A673 (cell line): ENCODE data around the gene MYT1. TPM values are rescaled to one million over a fixed set of nuclear protein-coding genes. Genes with fewer than 3 reads are reported as not detected.
A peak's percentile ranks its signal among the peaks of the same experiment; 100 is the strongest.

Experiments used
- Bru-seq: library from RNA; stranded (reverse); fragments of 400-500 nt; gene quantifications from one replicate; lab custom pipeline; 2021; lab: Mats Ljungman, UMichigan
- BruChase-seq, 2 experiments: library from RNA; stranded (reverse); fragments of 400-500 nt; gene quantifications; one replicate each; lab custom pipeline; 2021; lab: Mats Ljungman, UMichigan
- BruUV-seq: library from RNA; stranded (reverse); fragments of 400-500 nt; replicated peaks from 2 replicates; lab custom pipeline; 2021; lab: Mats Ljungman, UMichigan
- CTCF ChIA-PET: fragments of 300-600 bp; sonication (Branson Sonifier 250); formaldehyde crosslinking; loops from one replicate; lab custom pipeline; 2022; ENCODE audit warnings: antibody characterized with exemption; lab: Charles Lee
- POLR2A ChIA-PET: fragments of 300-600 bp; sonication (Branson Sonifier 250); formaldehyde crosslinking; loops from one replicate; lab custom pipeline; 2022; ENCODE audit warnings: antibody characterized with exemption; ENCODE audit not compliant: low non-redundant PET; lab: Charles Lee
- DNase-seq: peaks from one replicate; pipeline ENCODE4 v3.0.0-alpha.2; 2015; ENCODE audit warnings: low spot score
- H3K27ac ChIP-seq: fragments of 200-600 bp; sonication (generic); 2 replicates; pipeline ENCODE4 v1.5.1; 2016; ENCODE audit warnings: mixed run types, low read depth, mild to moderate bottlenecking, mixed read lengths, antibody characterized with exemption, low read length; ENCODE audit not compliant: poor library complexity, severe bottlenecking
- H3K27me3 ChIP-seq: fragments of 200-600 bp; sonication (generic); replicated peaks from 2 replicates; pipeline ENCODE4 v1.6.1; 2017; ENCODE audit warnings: mixed run types, low read depth, mild to moderate bottlenecking, mixed read lengths, antibody characterized with exemption, low read length; ENCODE audit not compliant: insufficient read depth, poor library complexity
- H3K36me3 ChIP-seq: fragments of 200-600 bp; sonication (generic); 2 replicates; pipeline ENCODE4 v1.6.1; 2016; ENCODE audit warnings: mixed run types, mild to moderate bottlenecking, mixed read lengths, antibody characterized with exemption, low read length; ENCODE audit not compliant: insufficient read depth, poor library complexity, severe bottlenecking
- H3K4me1 ChIP-seq: fragments of 200-600 bp; sonication (generic); 2 replicates; pipeline ENCODE4 v1.6.1; 2017; ENCODE audit warnings: mixed run types, mild to moderate bottlenecking, mixed read lengths, antibody characterized with exemption, low read length; ENCODE audit not compliant: insufficient read depth, poor library complexity, severe bottlenecking
- H3K4me3 ChIP-seq: fragments of 200-600 bp; sonication (generic); 2 replicates; pipeline ENCODE4 v1.5.1; 2016; ENCODE audit warnings: low read depth, mixed run types, mild to moderate bottlenecking, mixed read lengths, low read length; ENCODE audit not compliant: poor library complexity, severe bottlenecking
- H3K9me3 ChIP-seq: fragments of 200-600 bp; sonication (generic); 2 replicates; pipeline ENCODE4 v1.6.1; 2016; ENCODE audit warnings: mixed run types, low read depth, mild to moderate bottlenecking, mixed read lengths, antibody characterized with exemption, low read length; ENCODE audit not compliant: poor library complexity, severe bottlenecking
- EZH2 ChIP-seq: fragments of 200-600 bp; sonication (generic); IDR thresholded peaks from 2 replicates; pipeline ENCODE4 v1.6.1; 2017; ENCODE audit warnings: borderline replicate concordance, low read depth, mild to moderate bottlenecking, mixed read lengths, antibody characterized with exemption, low read length; ENCODE audit not compliant: poor library complexity, severe bottlenecking
- intact Hi-C: fragments of 100-400 bp; cut with micrococcal nuclease; formaldehyde crosslinking; loops from one replicate; pipeline ENCODE4 v1.10.0; 2022; ENCODE audit not compliant: unreplicated experiment
- long read RNA-seq: library from polyadenylated mRNA; stranded (forward); transcript quantifications from one replicate; pipeline ENCODE4 v2.0.0, GENCODE V29; 2022
- total RNA-seq: library from RNA; stranded (reverse); gene quantifications from 2 replicates; pipeline ENCODE4 v1.2.3, GENCODE V29; 2021
- TF ChIP-seq, protein P1 (sequence below): fragments of 300-800, 200-600 bp; sonication (generic); conservative IDR thresholded peaks from 2 replicates; pipeline ENCODE4 v1.5.1; 2017; ENCODE audit warnings: low read depth, mild to moderate bottlenecking, antibody characterized with exemption, low read length, moderate library complexity, mixed read lengths

The MYT1 gene
- total RNA-seq = not detected in 2 replicates
- Bru-seq, nascent RNA = percentile 4 among the genes with signal in this experiment
- BruChase-seq, experiment 1, labeled RNA remaining after a 2-hour chase = percentile 4 among the genes with signal in this experiment
- BruChase-seq, experiment 2, labeled RNA remaining after a 6-hour chase = percentile 2 among the genes with signal in this experiment
- long read RNA-seq = 0 reads

DNA sequence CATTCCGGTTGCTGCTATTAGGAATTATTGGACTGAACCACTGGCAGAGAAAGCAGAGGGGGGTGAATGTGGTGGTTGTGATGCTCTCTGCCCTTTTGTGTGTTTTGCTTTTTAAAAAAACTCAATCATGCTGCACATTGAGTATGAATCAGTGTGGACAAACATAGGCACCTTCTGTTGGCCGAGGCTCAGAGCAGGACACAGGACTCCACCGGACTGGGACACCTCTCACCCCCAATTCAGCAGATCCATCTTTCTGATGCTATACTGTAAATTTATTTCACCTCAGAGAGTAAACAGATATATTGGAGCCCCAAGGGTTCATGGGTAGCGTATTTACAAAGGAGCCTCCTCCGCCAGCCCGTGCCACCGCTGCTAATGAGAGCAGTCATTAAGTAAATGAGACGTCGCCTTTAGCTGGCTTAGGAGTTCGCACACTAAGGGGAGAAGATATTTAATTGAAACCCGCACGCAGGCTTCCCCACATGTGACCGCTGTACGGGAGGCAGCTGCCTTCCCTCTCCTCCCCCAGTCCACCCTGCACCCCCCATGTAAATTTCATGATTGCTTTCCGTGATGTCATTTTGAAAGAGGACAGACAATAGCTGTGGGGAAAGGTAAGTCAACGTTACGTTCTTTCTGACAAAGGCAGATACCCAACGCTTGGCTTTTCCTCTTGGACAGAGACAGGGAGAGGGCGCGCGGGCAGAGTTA lies at the start of gene MYT1:
TSS of gene MYT1 (plus strand) at position 330 of the 714 bp plus-strand sequence. CDS start 34,410 bp downstream, outside the sequence.
- no peaks in the 10 kb centered on the region for H3K36me3 ChIP-seq
- ChIA-PET POLR2A (no interaction called here), CTCF (no interaction called here)
- no peak for DNase-seq
- BruUV-seq = no TSS peak
- intact Hi-C loops = no loop called here
- H3K9me3 ChIP-seq = no peaks in the 10 kb centered on the region
- no peak within 1 kb of the TSS for H3K4me3 ChIP-seq
- no peaks in the 10 kb centered on the region for H3K4me1 ChIP-seq
- H3K27me3 ChIP-seq = peaks cover 100% of the 10 kb centered on the region
- no peak within 1 kb of the TSS for H3K27ac ChIP-seq
- no peak for TF ChIP-seq EZH2
- TF ChIP-seq, protein P1, sequence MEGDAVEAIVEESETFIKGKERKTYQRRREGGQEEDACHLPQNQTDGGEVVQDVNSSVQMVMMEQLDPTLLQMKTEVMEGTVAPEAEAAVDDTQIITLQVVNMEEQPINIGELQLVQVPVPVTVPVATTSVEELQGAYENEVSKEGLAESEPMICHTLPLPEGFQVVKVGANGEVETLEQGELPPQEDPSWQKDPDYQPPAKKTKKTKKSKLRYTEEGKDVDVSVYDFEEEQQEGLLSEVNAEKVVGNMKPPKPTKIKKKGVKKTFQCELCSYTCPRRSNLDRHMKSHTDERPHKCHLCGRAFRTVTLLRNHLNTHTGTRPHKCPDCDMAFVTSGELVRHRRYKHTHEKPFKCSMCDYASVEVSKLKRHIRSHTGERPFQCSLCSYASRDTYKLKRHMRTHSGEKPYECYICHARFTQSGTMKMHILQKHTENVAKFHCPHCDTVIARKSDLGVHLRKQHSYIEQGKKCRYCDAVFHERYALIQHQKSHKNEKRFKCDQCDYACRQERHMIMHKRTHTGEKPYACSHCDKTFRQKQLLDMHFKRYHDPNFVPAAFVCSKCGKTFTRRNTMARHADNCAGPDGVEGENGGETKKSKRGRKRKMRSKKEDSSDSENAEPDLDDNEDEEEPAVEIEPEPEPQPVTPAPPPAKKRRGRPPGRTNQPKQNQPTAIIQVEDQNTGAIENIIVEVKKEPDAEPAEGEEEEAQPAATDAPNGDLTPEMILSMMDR = no peak

- intact Hi-C loops = no loop called here
- CTCF ChIA-PET = interaction anchor here (0.7 kb wide), 1 partner anchor 13 kb away, joined by 3 read pairs; no protein-coding TSS in a partner anchor
Measured at GRCh38 chr20:64115171-64115911, 48.9 kb upstream of the MYT1 start.

DNA sequence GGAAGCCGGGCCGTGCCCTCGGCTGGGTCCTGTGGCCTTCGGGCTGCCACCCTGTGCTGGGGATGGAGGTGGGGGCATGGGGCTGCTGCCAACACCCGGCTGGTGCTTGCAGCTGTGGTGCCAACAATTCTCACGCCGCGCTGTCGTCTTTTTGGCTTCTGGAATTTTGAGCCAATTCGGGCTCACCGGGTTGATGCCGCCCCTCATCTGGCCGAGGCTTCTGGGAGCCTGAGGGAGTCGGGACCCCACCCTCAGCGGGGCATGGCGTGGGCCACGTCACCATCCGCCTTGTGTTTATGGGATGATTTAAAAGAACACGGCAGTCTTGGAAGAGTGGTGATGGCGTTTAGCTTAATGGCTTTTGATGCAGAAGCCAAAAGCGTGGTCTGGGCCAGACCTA lies 48.2 kb upstream of the MYT1 start:
- no peak for DNase-seq
- ChIA-PET POLR2A (no interaction called here), CTCF (interaction anchor here (0.7 kb wide), 1 partner anchor 14 kb away, joined by 3 read pairs; no protein-coding TSS in a partner anchor)
- Histone ChIP-seq H3K4me1 (no peaks in the 10 kb centered on the region), H3K27me3 (peaks cover 5% of the 10 kb centered on the region), H3K27ac (no peak overlapping the region), H3K9me3 (no peaks in the 10 kb centered on the region), H3K4me3 (no peak overlapping the region), H3K36me3 (no peaks in the 10 kb centered on the region)
- BruUV-seq = no TSS peak
- intact Hi-C loops = no loop called here
- TF ChIP-seq, protein P1 = no peak
- no peak for TF ChIP-seq EZH2

More at GRCh38 chr20:64115171-64115911, 48.9 kb upstream of the MYT1 start:
- no peaks in the 10 kb centered on the region for H3K27me3 ChIP-seq
- POLR2A ChIA-PET = no interaction called here
- no TSS peak for BruUV-seq
- TF ChIP-seq, protein P1 = no peak
- TF ChIP-seq EZH2 = no peak
- DNase-seq = no peak
- no peaks in the 10 kb centered on the region for H3K9me3 ChIP-seq
- H3K4me1 ChIP-seq = no peaks in the 10 kb centered on the region
- no peak overlapping the region for H3K27ac ChIP-seq
- no peaks in the 10 kb centered on the region for H3K36me3 ChIP-seq
- H3K4me3 ChIP-seq = no peak overlapping the region
